C4-2B (cell line): Measurements from ENCODE around the gene MTFR1L.

Experiments used
- CTCF ChIP-seq: fragments of 450-650 bp; conservative IDR thresholded peaks from 2 replicates; pipeline ENCODE4 v1.5.1; 2017; ENCODE audit warnings: mild to moderate bottlenecking
- ZFX ChIP-seq: fragments of 450-650 bp; IDR thresholded peaks from 2 replicates; pipeline ENCODE4 v1.6.1; 2017

- TF ChIP-seq CTCF: no peak
- no peak for TF ChIP-seq ZFX
These were observed 53.4 kb downstream of the MTFR1L start for GRCh38 chr1:25873120-25873519.
